GM19099 (cell line): ENCODE results near the gene MRGPRF.

Source experiments
- POLR2A ChIP-seq: IDR thresholded peaks from 3 replicates; pipeline ENCODE4 v1.6.1; 2011; ENCODE audit warnings: low read depth; ENCODE audit not compliant: insufficient read length; ENCODE audit errors: extremely low read depth

MRGPRF gene

GRCh38 chr11:68993546-68993945 is 19.5 kb downstream of the MRGPRF start:
- TF ChIP-seq POLR2A, result no peak

GRCh38 chr11:68992743-68993255 is 20.2 kb downstream of the MRGPRF start:
- TF ChIP-seq POLR2A, result no peak

GRCh38 chr11:68990995-68991780 is 21.9 kb downstream of the MRGPRF start:
- TF ChIP-seq POLR2A, result no peak

- TF ChIP-seq POLR2A, result no peak
Measured at GRCh38 chr11:68989936-68990606, 23.0 kb downstream of the MRGPRF start.

- no peak for TF ChIP-seq POLR2A
Measured at GRCh38 chr11:68988491-68988890, 24.6 kb downstream of the MRGPRF start.

GRCh38 chr11:68987211-68987610 is 25.8 kb downstream of the MRGPRF start:
- TF ChIP-seq POLR2A, result no peak

- TF ChIP-seq POLR2A, result no peak
Measured at GRCh38 chr11:68983801-68984200, 29.2 kb downstream of the MRGPRF start.

GRCh38 chr11:68982134-68982533 is 30.9 kb downstream of the MRGPRF start:
- TF ChIP-seq POLR2A, result no peak

GRCh38 chr11:68980776-68981065 is 32.3 kb downstream of the MRGPRF start, which contains the start of gene MRGPRD:
MRGPRD (minus strand) TSS chr11:68980986; CDS start chr11:68980986, 0 bp downstream.
- TF ChIP-seq POLR2A, result no peak

- no peak for TF ChIP-seq POLR2A
Measured at GRCh38 chr11:68979931-68980775, 32.9 kb downstream of the MRGPRF start.

- no peak for TF ChIP-seq POLR2A
Measured at GRCh38 chr11:68978931-68979594, 34.0 kb downstream of the MRGPRF start.

- TF ChIP-seq POLR2A, result no peak
Measured at GRCh38 chr11:68978626-68978930, 34.5 kb downstream of the MRGPRF start.

GRCh38 chr11:68977781-68978625 is 35.0 kb downstream of the MRGPRF start:
- no peak for TF ChIP-seq POLR2A

GRCh38 chr11:68976563-68976962 is 36.5 kb downstream of the MRGPRF start:
- TF ChIP-seq POLR2A, result no peak
